ENCODE data around the gene CNIH2. TPM values are rescaled to one million over a fixed set of nuclear protein-coding genes. Genes with fewer than 3 reads are reported as not detected.

The CNIH2 gene
- total RNA-seq, 2 experiments from 2014 or later: 0.96 to 2.0 TPM

GRCh38 chr11:66285250-66285947 lies 7.4 kb downstream of the CNIH2 start:
- ATAC-seq (no peak), DNase-seq (no peak)
- H3K27me3 Mint-ChIP-seq: no peaks in the 10 kb centered on the region
- H3K4me1 Mint-ChIP-seq (ENCODE audit: low read depth): peaks cover 33% of the 10 kb centered on the region
- CTCF ChIA-PET: interaction anchor here (0.9 to 4.8 kb wide), 3 partner anchors 10 to 27 kb away, joined by 3 to 27 read pairs (median 3); no protein-coding TSS in a partner anchor
- H3K4me3 Mint-ChIP-seq: no peak overlapping the region
- peaks cover 4% of the 10 kb centered on the region for H3K36me3 Mint-ChIP-seq (ENCODE audit: low read depth)
- H3K9me3 Mint-ChIP-seq: no peaks in the 10 kb centered on the region
- POLR2A ChIA-PET: interaction anchor here (0.7 to 1.3 kb wide), 3 partner anchors 26 to 60 kb away, joined by 3 read pairs; no protein-coding TSS in a partner anchor
- intact Hi-C loops (cut with micrococcal nuclease): no loop called here
- no peak overlapping the region for H3K27ac Mint-ChIP-seq
- TF ChIP-seq CTCF (IDR thresholded peaks at IDR 0.05): no peak

GRCh38 chr11:66286699-66287098 lies 8.7 kb downstream of the CNIH2 start:
- Mint-ChIP-seq H3K27ac (no peak overlapping the region), H3K27me3 (peaks cover 6% of the 10 kb centered on the region), H3K4me1 (ENCODE audit: low read depth) (peaks cover 38% of the 10 kb centered on the region), H3K9me3 (no peaks in the 10 kb centered on the region), H3K4me3 (peak overlapping the region; percentile 85), H3K36me3 (ENCODE audit: low read depth) (peaks cover 4% of the 10 kb centered on the region)
- ATAC-seq (no peak), DNase-seq (no peak)
- ChIA-PET CTCF (interaction anchor here (0.8 to 4.8 kb wide), 7 partner anchors 22 to 152 kb away, joined by 3 to 27 read pairs (median 4); partner anchors contain the start of gene MRPL11), POLR2A (interaction anchor here (0.6 to 1.5 kb wide), 4 partner anchors 19 to 218 kb away, joined by 3 to 5 read pairs (median 4); no protein-coding TSS in a partner anchor)
- no peak for TF ChIP-seq CTCF (IDR thresholded peaks at IDR 0.05)
- intact Hi-C loops (cut with micrococcal nuclease): no loop called here

- no peak for TF ChIP-seq CTCF (IDR thresholded peaks at IDR 0.05)
- H3K4me1 Mint-ChIP-seq (ENCODE audit: low read depth): peaks cover 34% of the 10 kb centered on the region
- H3K9me3 Mint-ChIP-seq: no peaks in the 10 kb centered on the region
- peaks cover 6% of the 10 kb centered on the region for H3K27me3 Mint-ChIP-seq
- ChIA-PET CTCF (interaction anchor here (1.1 to 4.8 kb wide), 5 partner anchors 23 to 151 kb away, joined by 4 to 27 read pairs (median 13); partner anchors contain the start of gene MRPL11), POLR2A (interaction anchor here (0.7 to 1.5 kb wide), 3 partner anchors 18 to 20 kb away, joined by 4 to 6 read pairs (median 5); partner anchors contain the start of gene RAB1B)
- DNase-seq (no peak), ATAC-seq (no peak)
- intact Hi-C loops (cut with micrococcal nuclease): no loop called here
- H3K4me3 Mint-ChIP-seq: peak overlapping the region; percentile 85
- H3K36me3 Mint-ChIP-seq (ENCODE audit: low read depth): peaks cover 4% of the 10 kb centered on the region
- H3K27ac Mint-ChIP-seq: no peak overlapping the region
These were observed 9.4 kb downstream of the CNIH2 start for GRCh38 chr11:66287211-66287888.

GRCh38 chr11:66287889-66288670 lies 10.1 kb downstream of the CNIH2 start:
- Mint-ChIP-seq H3K27ac (peak overlapping the region; percentile 82), H3K27me3 (peaks cover 12% of the 10 kb centered on the region), H3K36me3 (ENCODE audit: low read depth) (peaks cover 3% of the 10 kb centered on the region), H3K4me3 (peak overlapping the region; percentile 85), H3K4me1 (ENCODE audit: low read depth) (peaks cover 33% of the 10 kb centered on the region), H3K9me3 (no peaks in the 10 kb centered on the region)
- ChIA-PET POLR2A (interaction anchor here (0.6 to 1.5 kb wide), 7 partner anchors 17 to 389 kb away, joined by 3 to 6 read pairs (median 3); partner anchors contain the start of gene RAB1B), CTCF (interaction anchor here (1.1 to 4.8 kb wide), 9 partner anchors 16 to 151 kb away, joined by 4 to 27 read pairs (median 5); partner anchors contain the start of gene MRPL11)
- intact Hi-C loops (cut with micrococcal nuclease): no loop called here
- no peak for TF ChIP-seq CTCF (IDR thresholded peaks at IDR 0.05)
- ATAC-seq (no peak), DNase-seq (no peak)

Measured in activated CD8-positive, alpha-beta T cell treated with anti-CD3 and anti-CD28 coated beads for 36 hours (primary cell).